ENCODE data around the gene ADAM15. TPM values are rescaled to one million over a fixed set of nuclear protein-coding genes. Genes with fewer than 3 reads are reported as not detected.

Gene ADAM15
- total RNA-seq, 1 experiment from 2014 or later = 30.6 TPM

DNA sequence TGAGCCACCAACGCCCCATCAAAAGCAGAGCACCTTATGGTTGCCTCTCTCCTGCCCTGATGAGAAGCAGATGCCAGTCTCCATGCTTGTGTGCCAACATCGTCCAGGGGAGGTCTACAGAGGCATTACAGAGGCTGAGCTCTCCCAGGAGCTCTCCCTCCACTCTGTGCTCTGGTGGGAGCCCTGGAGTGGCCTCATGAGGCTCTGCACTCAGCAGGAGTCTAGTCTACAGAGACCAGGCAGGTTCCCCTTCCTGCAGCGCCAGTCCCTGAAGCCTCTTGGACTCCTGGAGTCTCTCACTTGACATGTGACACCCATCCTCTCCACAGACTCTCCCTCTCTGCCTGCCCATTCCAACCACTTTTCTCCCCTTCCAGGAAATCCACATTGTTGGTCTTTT, 14.1 kb upstream of the ADAM15 start:
- no peak overlapping the region for H2AFZ ChIP-seq (ENCODE audit: low read length)
- H4K91ac ChIP-seq (ENCODE audit: insufficient read length, low read depth, low read length) = no peak overlapping the region
- H3K9ac ChIP-seq (ENCODE audit: extremely low read depth, insufficient read length, low read length) = no peak overlapping the region
- Mint-ChIP-seq H3K27me3 (ENCODE audit: low read depth) (peaks cover 49% of the 10 kb centered on the region), H3K4me3 (no peak overlapping the region), H3K27ac (no peak overlapping the region; a peak in 1 of 7 replicates), H3K36me3 (ENCODE audit: insufficient read depth in 1 of 3, low read depth in 3 of 3) (no peaks in the 10 kb centered on the region), H3K4me1 (peaks cover 3 to 6% of the 10 kb centered on the region in 2 experiments; a peak in 2 of 4 replicates), H3K9me3 (no peaks in the 10 kb centered on the region)
- H3K56ac ChIP-seq (ENCODE audit: insufficient read length, low read depth, low read length) = no peak overlapping the region
- H3K23me2 ChIP-seq (ENCODE audit: insufficient read length, low read depth, low read length, poor library complexity, severe bottlenecking) = no peaks in the 10 kb centered on the region
- H3K4me1 ChIP-seq (ENCODE audit: insufficient read depth, low read length) = no peaks in the 10 kb centered on the region
- no peak overlapping the region for H2BK5ac ChIP-seq (ENCODE audit: insufficient read length, low read length)
- H4K5ac ChIP-seq (ENCODE audit: insufficient read length, low read depth, low read length) = no peak overlapping the region
- H3T11ph ChIP-seq (ENCODE audit: low read length) = no peak overlapping the region
- no peak overlapping the region for H3K4me2 ChIP-seq (ENCODE audit: insufficient read depth, insufficient read length, low read length)
- no CpG with 5 or more reads among the region's 3 CpGs for WGBS (ENCODE audit: extremely low coverage, insufficient read length, low lambda C conversion rate)
- no peak overlapping the region for H2BK120ac ChIP-seq (ENCODE audit: low read depth, low read length, poor library complexity, severe bottlenecking)
- no peak overlapping the region for H2BK15ac ChIP-seq (ENCODE audit: low read depth, low read length)
- H3K27ac ChIP-seq (ENCODE audit: insufficient read length, low read depth, low read length) = no peak overlapping the region
- peaks cover 2% of the 10 kb centered on the region for H4K20me1 ChIP-seq (ENCODE audit: control insufficient read depth, insufficient read depth, insufficient read length)
- H3K18ac ChIP-seq (ENCODE audit: insufficient read length, low read depth, low read length) = no peak overlapping the region
- H3K79me1 ChIP-seq (ENCODE audit: insufficient read depth, low read depth, low read length, poor library complexity, severe bottlenecking) = no peaks in the 10 kb centered on the region
- no peak overlapping the region for H3K4ac ChIP-seq (ENCODE audit: low read depth, low read length)
- H2BK12ac ChIP-seq (ENCODE audit: insufficient read length, low read depth, low read length) = no peak overlapping the region
- no peak overlapping the region for H2AK5ac ChIP-seq (ENCODE audit: insufficient read length, low read length)
- TF ChIP-seq CTCF (conservative IDR thresholded peaks at IDR 0.05) = no peak
- H3K27me3 ChIP-seq (ENCODE audit: insufficient read depth, low read length) = no peaks in the 10 kb centered on the region
- DNase-seq = no peak
- H3K23ac ChIP-seq (ENCODE audit: insufficient read length, low read depth, low read length) = no peak overlapping the region
- no peaks in the 10 kb centered on the region for H3K79me2 ChIP-seq (ENCODE audit: insufficient read depth, low read length)
- H3K9me3 ChIP-seq (ENCODE audit: control insufficient read depth, low read depth, low read length) = no peaks in the 10 kb centered on the region
- H4K8ac ChIP-seq (replicated peaks; ENCODE audit: insufficient read length, low read depth, low read length) = no peak overlapping the region
- H3K14ac ChIP-seq (ENCODE audit: insufficient read depth, low read length) = no peak overlapping the region
- H2BK20ac ChIP-seq (ENCODE audit: low read depth, low read length, poor library complexity, severe bottlenecking) = no peak overlapping the region
